ENCODE results near the gene HIF1AN.

- TF ChIP-seq CTCF (IDR thresholded peaks at IDR 0.05) (no peak), SIN3A (IDR thresholded peaks at IDR 0.05; ENCODE audit: borderline replicate concordance, insufficient read depth, low read depth, low read length) (no peak)
These were observed 1.0 kb upstream of the HIF1AN start for GRCh38 chr10:100534726-100535125.

All from Panc1 (cell line).